PC-3 (cell line): ENCODE results near the gene H2AZ2.

ENCODE experiments used
- EZH2 ChIP-seq: fragments of 300-600 bp; sonication (generic); IDR thresholded peaks from one replicate; pipeline ENCODE4 v1.6.1; 2017; ENCODE audit warnings: antibody characterized with exemption, mild to moderate bottlenecking, low read length; ENCODE audit not compliant: unreplicated experiment
- TF ChIP-seq, protein P1 (sequence below): fragments of 300-600 bp; sonication (generic); conservative IDR thresholded peaks from 2 replicates; pipeline ENCODE4 v1.5.1; 2017; ENCODE audit warnings: antibody characterized with exemption, low read depth, mild to moderate bottlenecking, low read length

DNA sequence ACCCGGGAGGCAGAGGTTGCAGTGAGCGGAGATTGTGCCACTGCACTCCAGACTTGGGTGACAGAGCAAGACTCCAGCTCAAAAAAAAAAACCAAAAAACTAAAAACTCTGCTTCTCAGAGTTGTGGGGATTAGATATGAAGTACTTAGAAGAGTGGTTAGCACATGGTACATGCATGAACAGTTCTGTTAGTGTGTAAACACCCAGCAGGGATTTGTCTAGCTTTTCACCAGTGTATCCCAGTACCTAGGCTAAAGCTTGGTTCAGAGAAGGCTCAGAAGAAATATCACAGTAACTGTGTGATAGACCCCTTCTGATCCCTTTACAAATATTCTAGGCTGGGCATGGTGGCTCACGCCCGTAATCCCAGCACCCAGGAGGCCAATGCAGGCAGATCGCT is 41.9 kb downstream of the H2AZ2 start:
- TF ChIP-seq, protein P1, sequence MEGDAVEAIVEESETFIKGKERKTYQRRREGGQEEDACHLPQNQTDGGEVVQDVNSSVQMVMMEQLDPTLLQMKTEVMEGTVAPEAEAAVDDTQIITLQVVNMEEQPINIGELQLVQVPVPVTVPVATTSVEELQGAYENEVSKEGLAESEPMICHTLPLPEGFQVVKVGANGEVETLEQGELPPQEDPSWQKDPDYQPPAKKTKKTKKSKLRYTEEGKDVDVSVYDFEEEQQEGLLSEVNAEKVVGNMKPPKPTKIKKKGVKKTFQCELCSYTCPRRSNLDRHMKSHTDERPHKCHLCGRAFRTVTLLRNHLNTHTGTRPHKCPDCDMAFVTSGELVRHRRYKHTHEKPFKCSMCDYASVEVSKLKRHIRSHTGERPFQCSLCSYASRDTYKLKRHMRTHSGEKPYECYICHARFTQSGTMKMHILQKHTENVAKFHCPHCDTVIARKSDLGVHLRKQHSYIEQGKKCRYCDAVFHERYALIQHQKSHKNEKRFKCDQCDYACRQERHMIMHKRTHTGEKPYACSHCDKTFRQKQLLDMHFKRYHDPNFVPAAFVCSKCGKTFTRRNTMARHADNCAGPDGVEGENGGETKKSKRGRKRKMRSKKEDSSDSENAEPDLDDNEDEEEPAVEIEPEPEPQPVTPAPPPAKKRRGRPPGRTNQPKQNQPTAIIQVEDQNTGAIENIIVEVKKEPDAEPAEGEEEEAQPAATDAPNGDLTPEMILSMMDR, result no peak
- TF ChIP-seq EZH2, result no peak
